DOHH2 (cell line): Measurements from ENCODE around the gene PDE4B.

Experiments used
- H3F3A ChIP-seq: fragments of 200-600 bp; sonication (generic), shearing (Covaris generic); 2 replicates; pipeline ENCODE4 v1.6.0; 2016; ENCODE audit warnings: antibody characterized with exemption, mild to moderate bottlenecking; ENCODE audit not compliant: control insufficient read depth, insufficient read depth
- H3K27ac ChIP-seq: fragments of 200-600 bp; sonication (generic); 2 replicates; pipeline ENCODE4 v1.5.1; 2014; ENCODE audit warnings: low read depth, mild to moderate bottlenecking, low read length, moderate library complexity
- H3K27me3 ChIP-seq: fragments of 200-600 bp; sonication (generic); 2 replicates; pipeline ENCODE4 v1.6.1; 2014; ENCODE audit warnings: mild to moderate bottlenecking, low read length, mixed read lengths; ENCODE audit not compliant: control insufficient read depth
- H3K36me3 ChIP-seq: fragments of 200-600 bp; sonication (generic); 2 replicates; pipeline ENCODE4 v1.6.1; 2014; ENCODE audit warnings: mild to moderate bottlenecking, low read length, moderate library complexity, mixed read lengths; ENCODE audit not compliant: control insufficient read depth
- H3K4me1 ChIP-seq: fragments of 200-600 bp; sonication (generic); 2 replicates; pipeline ENCODE4 v1.6.1; 2014; ENCODE audit warnings: mild to moderate bottlenecking, low read length, mixed read lengths; ENCODE audit not compliant: control insufficient read depth
- H3K4me2 ChIP-seq: fragments of 200-600 bp; sonication (generic); 2 replicates; pipeline ENCODE4 v1.6.0; 2014; ENCODE audit warnings: mild to moderate bottlenecking, low read length, moderate library complexity
- H3K4me3 ChIP-seq: fragments of 200-600 bp; sonication (generic); 2 replicates; pipeline ENCODE4 v1.5.1; 2014; ENCODE audit warnings: mild to moderate bottlenecking, low read length, mixed read lengths
- H3K79me2 ChIP-seq: fragments of 200-600 bp; sonication (generic); 2 replicates; pipeline ENCODE4 v1.6.1; 2014; ENCODE audit warnings: mild to moderate bottlenecking, low read length, mixed read lengths; ENCODE audit not compliant: control insufficient read depth
- H3K9me2 ChIP-seq: fragments of 200-600 bp; sonication (generic); replicated peaks from 2 replicates; pipeline ENCODE4 v1.6.1; 2014; ENCODE audit warnings: mild to moderate bottlenecking, low read length, mixed read lengths; ENCODE audit not compliant: control insufficient read depth
- H3K9me3 ChIP-seq: fragments of 200-600 bp; sonication (generic); 2 replicates; pipeline ENCODE4 v1.6.1; 2014; ENCODE audit warnings: antibody characterized with exemption, low read length, mixed read lengths; ENCODE audit not compliant: control insufficient read depth, insufficient read depth
- H4K20me1 ChIP-seq: fragments of 200-600 bp; sonication (generic); 2 replicates; pipeline ENCODE4 v1.6.0; 2014; ENCODE audit warnings: low read depth, mild to moderate bottlenecking, antibody characterized with exemption, low read length, moderate library complexity; ENCODE audit not compliant: control insufficient read depth, insufficient read depth
- CTCF ChIP-seq: fragments of 200-600 bp; sonication (generic); IDR thresholded peaks from one replicate; pipeline ENCODE4 v1.5.1; 2014; ENCODE audit warnings: antibody characterized with exemption, mild to moderate bottlenecking, low read depth, low read length; ENCODE audit not compliant: poor library complexity, severe bottlenecking
- EZH2phosphoT487 ChIP-seq: fragments of 200-600 bp; sonication (generic); IDR thresholded peaks from 2 replicates; pipeline ENCODE4 v1.6.1; 2017; ENCODE audit warnings: borderline replicate concordance, mild to moderate bottlenecking, antibody characterized with exemption, low read length, moderate library complexity, mixed read lengths

Gene PDE4B

GRCh38 chr1:66250075-66250474 is 457.4 kb downstream of the PDE4B start:
- Histone ChIP-seq H3K4me1 (peaks cover 21% of the 10 kb centered on the region), H3K36me3 (no peaks in the 10 kb centered on the region), H3K4me2 (no peak overlapping the region), H3K9me3 (no peaks in the 10 kb centered on the region), H3K27me3 (no peaks in the 10 kb centered on the region), H3K79me2 (no peaks in the 10 kb centered on the region), H4K20me1 (no peaks in the 10 kb centered on the region), H3K9me2 (no peaks in the 10 kb centered on the region), H3K4me3 (no peak overlapping the region), H3K27ac (no peak overlapping the region), H3F3A (no peaks in the 10 kb centered on the region)
- no peak for TF ChIP-seq EZH2phosphoT487
- TF ChIP-seq CTCF, result no peak

DNA sequence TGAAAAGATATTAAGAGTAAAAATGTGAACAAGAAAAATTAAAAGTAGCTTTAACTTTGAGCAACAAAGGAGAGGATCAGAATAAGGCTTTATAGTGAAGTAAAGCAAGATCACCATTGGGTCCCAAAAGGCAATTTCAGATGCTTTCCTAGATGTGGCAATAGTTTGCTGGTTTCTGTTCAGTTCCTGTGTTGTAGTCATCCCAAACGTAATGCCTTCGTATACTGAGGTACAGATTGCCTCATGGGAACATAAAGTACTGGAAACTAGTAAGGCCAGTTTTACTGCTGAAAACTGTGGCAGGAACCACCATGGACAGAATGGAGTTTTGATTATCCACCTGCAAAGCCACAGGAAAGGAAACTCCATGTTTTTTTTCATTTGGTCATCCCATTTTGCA is 457.8 kb downstream of the PDE4B start:
- Histone ChIP-seq H4K20me1 (no peaks in the 10 kb centered on the region), H3K36me3 (no peaks in the 10 kb centered on the region)

DNA sequence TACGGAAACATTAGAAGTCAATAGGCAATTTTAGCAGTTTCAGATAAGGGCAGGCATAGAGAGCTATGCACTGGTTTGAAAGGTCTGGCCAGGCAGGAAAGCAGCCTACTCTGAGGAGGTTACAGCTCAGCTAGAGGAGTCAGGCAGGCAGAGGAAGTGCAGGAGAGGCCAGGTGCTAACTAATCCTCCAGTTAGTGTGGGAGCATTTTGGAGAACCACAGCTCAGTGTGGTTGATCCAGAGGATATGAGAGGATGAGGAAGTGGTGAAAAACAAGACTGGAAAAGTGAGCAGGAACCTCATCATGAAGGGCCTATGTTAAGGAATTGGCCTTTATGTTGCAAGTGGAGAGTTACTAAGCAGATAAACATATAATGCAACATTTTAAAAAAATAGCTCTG is 458.9 kb downstream of the PDE4B start:
- no peaks in the 10 kb centered on the region for H3K9me3 ChIP-seq
- no peak overlapping the region for H3K4me2 ChIP-seq
- TF ChIP-seq EZH2phosphoT487, result no peak
- no peak for TF ChIP-seq CTCF
- no peaks in the 10 kb centered on the region for H4K20me1 ChIP-seq
- H3K9me2 ChIP-seq, result no peaks in the 10 kb centered on the region
- no peaks in the 10 kb centered on the region for H3K27me3 ChIP-seq
- no peaks in the 10 kb centered on the region for H3F3A ChIP-seq
- no peak overlapping the region for H3K4me3 ChIP-seq
- peaks cover 18% of the 10 kb centered on the region for H3K4me1 ChIP-seq
- H3K27ac ChIP-seq, result no peak overlapping the region
- H3K79me2 ChIP-seq, result no peaks in the 10 kb centered on the region
- H3K36me3 ChIP-seq, result no peaks in the 10 kb centered on the region

More for the DNA sequence above, 457.8 kb downstream of the PDE4B start:
- no peaks in the 10 kb centered on the region for H3K79me2 ChIP-seq
- no peak overlapping the region for H3K27ac ChIP-seq
- TF ChIP-seq EZH2phosphoT487 (no peak), CTCF (no peak)
- H3K27me3 ChIP-seq, result no peaks in the 10 kb centered on the region
- no peak overlapping the region for H3K4me3 ChIP-seq
- peaks cover 21% of the 10 kb centered on the region for H3K4me1 ChIP-seq
- H3K4me2 ChIP-seq, result no peak overlapping the region
- H3K9me3 ChIP-seq, result no peaks in the 10 kb centered on the region
- H3K9me2 ChIP-seq, result no peaks in the 10 kb centered on the region
- H3F3A ChIP-seq, result no peaks in the 10 kb centered on the region
